AG10803 (cell line): ENCODE results near the gene RAD51B.
A peak's percentile ranks its signal among the peaks of the same experiment; 100 is the strongest.

ENCODE experiments used
- DNase-seq: peaks from one replicate; pipeline ENCODE4 v3.0.0; 2010; ENCODE audit warnings: low read depth
- H3K4me3 ChIP-seq: 2 replicates; pipeline ENCODE4 v1.5.1; 2011; ENCODE audit warnings: mild to moderate bottlenecking, low read length, control low read depth
- TF ChIP-seq, protein P1 (sequence below): conservative IDR thresholded peaks from 2 replicates; pipeline ENCODE4 v1.5.1; 2011; ENCODE audit warnings: mild to moderate bottlenecking, low read length, control low read depth, inconsistent platforms

RAD51B gene

DNA sequence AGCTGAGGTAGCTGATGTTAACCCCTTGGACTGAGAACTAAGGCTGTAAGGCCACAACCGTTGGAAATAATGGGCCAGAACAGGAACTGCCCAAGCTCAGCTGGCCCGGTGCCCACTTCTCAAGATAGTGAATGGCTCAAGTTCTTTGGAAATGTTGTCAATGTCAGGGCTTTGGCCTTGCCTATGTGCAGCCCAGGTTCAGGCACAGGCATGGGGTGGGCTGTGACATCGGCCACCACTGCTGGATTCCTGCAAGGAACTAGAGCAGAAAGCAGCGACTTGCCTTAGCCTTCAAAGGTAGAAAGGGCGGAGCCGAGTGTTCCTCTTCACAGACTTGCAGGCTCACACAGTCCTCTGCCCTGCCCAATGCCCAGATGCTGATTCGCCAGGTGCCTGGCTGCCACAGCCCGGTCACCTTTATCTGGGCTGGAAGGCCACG is 682.1 kb downstream of the RAD51B start:
- H3K4me3 ChIP-seq, result no peak overlapping the region
- TF ChIP-seq, protein P1, sequence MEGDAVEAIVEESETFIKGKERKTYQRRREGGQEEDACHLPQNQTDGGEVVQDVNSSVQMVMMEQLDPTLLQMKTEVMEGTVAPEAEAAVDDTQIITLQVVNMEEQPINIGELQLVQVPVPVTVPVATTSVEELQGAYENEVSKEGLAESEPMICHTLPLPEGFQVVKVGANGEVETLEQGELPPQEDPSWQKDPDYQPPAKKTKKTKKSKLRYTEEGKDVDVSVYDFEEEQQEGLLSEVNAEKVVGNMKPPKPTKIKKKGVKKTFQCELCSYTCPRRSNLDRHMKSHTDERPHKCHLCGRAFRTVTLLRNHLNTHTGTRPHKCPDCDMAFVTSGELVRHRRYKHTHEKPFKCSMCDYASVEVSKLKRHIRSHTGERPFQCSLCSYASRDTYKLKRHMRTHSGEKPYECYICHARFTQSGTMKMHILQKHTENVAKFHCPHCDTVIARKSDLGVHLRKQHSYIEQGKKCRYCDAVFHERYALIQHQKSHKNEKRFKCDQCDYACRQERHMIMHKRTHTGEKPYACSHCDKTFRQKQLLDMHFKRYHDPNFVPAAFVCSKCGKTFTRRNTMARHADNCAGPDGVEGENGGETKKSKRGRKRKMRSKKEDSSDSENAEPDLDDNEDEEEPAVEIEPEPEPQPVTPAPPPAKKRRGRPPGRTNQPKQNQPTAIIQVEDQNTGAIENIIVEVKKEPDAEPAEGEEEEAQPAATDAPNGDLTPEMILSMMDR, result no peak
- no peak for DNase-seq

GRCh38 chr14:68502230-68502629 is 682.7 kb downstream of the RAD51B start:
- DNase-seq, result no peak
- TF ChIP-seq, protein P1, result no peak
- no peak overlapping the region for H3K4me3 ChIP-seq

DNA sequence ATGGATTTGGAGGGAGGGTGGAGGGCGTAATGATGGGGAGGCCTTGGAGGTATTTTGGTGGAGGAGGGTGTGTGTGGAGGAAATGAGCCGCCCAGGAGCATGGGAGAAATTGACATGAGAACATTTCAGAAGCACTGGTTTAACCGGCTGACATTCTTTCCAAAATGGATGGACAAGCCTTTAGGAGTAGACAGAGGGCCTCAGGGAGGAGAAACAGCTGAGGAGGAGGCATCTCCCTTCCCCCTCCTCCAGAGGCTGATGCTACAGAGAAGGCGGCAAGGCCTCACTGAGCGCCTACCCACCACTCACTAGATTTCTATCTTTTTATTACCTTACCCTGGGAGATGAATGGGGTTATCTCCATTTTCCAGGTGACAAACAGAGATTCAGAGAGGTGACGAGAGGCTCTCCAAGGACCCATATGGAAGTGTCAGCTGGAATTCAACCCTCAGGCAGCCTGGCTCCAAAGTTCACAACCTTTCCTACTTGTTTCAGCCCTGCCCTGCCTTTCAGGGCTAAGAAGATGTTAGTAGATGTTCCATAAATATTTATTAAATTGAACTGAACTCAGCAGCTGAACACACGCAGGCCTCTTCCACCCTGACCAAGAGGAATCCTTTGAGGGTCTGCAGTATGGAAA is 683.7 kb downstream of the RAD51B start:
- no peak for DNase-seq
- TF ChIP-seq, protein P1, result no peak
- H3K4me3 ChIP-seq, result no peak overlapping the region

DNA sequence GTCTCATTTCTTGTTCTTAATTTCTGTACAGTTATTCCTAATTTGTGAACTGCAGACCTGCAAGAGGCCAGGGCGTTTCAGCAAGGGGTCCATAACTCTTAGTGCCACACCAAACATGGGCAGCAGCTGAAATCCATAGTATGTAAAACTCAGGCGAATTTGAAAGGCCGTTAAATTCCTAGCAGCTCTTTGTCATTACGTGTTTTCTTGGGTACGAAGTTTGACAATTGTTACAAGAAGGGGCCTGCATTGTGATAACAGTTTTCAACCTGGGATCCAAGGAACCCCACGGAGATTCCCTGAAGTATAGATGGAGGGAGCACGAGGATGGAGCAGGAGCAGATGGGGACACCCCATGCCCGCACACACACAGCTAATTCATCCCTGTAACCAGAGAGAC is 685.3 kb downstream of the RAD51B start:
- TF ChIP-seq, protein P1, result no peak
- no peak overlapping the region for H3K4me3 ChIP-seq
- DNase-seq, result no peak

GRCh38 chr14:68506021-68506644 is 686.6 kb downstream of the RAD51B start:
- no peak overlapping the region for H3K4me3 ChIP-seq
- TF ChIP-seq, protein P1, result no peak
- peak; percentile 86 for DNase-seq

DNA sequence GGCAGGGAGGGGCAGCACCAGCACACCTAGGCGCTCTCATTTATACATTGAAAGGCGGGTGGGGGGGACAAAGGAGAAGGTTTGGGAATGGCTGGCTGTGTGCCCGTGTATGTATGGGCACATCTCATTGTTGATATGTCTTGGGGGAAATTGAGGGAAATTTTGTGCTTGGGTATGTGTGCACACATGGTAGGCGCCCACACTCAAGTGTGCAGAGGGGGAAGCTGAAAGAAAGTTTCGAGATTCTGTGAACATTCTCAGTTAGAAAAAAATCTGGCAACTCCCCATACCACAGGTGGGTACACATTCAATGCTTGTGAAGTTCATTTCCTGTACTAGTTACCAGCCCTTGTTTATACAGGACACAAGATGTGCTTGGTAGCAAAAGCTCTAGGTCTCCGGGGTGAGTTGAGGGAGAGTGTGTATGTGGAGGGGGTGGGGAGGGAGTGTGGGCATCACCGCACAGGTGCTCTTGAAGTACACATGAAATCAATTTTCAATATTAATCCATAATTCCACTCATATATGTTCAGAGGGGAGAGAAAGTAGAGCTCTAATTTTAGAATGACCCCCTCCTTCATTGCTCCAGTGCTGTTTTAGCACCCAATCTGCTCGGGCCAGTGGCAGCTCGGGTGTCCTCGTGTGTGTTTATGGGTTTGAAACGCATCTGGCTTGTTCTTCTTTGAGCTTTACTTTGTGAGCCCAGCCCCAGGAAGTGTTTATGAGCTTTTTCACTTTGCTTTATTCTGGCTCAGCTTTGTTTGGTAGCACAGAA is 687.3 kb downstream of the RAD51B start:
- DNase-seq, result no peak
- no peak overlapping the region for H3K4me3 ChIP-seq
- TF ChIP-seq, protein P1, result no peak
